ENCODE results near the gene ZNF766.
"Not testable (repeated sequence)": the region's sequence is repeated elsewhere in the genome, so short reads cannot be mapped to it uniquely, and the experiment has no call there.

ZNF766 gene

DNA sequence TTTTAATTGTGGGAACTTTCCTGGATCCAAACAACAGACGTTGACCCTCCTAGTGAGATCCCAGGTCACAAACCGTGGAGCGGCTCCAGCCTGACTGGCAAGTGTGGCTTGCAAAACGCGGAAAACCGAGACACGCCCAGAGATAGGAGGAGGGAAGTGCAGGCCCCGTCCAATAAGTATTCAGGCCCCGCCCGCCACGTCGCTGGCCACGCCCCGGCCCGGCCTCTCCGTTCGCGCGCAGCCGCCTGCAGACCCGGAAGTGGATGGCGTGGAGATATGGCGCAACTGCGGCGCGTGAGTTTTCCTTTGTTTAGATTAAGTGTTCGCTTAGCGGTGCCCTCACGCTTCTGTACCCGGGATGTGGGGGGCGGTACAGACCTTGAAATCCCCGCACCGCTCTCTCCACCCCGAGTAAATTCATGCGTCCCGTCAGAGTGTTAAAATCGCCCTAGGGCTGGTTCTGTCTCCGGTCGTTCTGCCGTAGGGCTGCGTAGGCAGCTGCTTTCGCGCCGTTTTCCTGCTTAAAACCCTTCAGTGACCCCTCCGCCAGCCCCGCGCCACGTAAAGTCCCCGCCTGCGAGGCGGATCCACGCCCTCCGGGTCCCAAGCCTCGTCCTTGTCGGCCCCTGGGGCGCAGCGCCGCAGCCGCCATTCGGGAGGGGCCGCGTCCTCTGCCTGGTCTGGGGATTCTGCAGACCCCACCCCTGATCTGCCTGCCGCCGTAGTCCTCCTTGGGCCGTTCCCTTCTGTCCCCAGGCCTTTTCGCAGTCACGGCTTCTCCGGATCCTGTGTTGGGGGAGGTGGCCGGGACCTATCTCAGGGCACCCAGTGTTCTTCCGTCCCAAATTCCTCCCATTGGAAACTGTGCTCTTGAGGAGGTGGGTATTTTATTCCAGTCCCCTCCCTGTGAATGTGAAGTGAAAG, at the start of gene ZNF766:
Gene ZNF766 (plus strand): TSS at position 250 of the 924 bp plus-strand sequence. CDS start 27 bp downstream, at position 277.
- DNase-seq (ENCODE audit: low read depth) = peak; percentile 96

GRCh38 chr19:52219611-52220010, 49.8 kb upstream of the ZNF766 start:
- DNase-seq (ENCODE audit: low read depth) = no peak

DNA sequence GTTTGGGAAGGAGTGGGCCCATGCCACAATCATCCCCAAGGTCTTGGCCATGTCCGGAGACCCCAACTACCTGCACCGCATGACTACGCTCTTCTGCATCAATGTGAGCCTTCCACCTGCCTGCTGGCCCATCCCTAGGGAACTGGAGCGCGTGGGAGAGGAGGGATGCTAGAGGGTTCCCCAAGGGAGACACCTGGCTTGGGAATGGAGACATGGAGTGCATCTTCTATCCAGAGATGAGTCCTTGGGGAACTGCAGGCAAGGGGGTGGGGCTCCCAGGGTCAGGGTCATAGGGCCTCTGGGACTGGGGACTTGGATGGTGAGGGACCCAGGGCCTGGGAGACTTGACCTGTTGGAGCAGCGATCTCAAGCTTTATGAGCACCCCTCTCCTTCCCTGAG, 48.4 kb upstream of the ZNF766 start:
- DNase-seq (ENCODE audit: low read depth) = no peak

DNA sequence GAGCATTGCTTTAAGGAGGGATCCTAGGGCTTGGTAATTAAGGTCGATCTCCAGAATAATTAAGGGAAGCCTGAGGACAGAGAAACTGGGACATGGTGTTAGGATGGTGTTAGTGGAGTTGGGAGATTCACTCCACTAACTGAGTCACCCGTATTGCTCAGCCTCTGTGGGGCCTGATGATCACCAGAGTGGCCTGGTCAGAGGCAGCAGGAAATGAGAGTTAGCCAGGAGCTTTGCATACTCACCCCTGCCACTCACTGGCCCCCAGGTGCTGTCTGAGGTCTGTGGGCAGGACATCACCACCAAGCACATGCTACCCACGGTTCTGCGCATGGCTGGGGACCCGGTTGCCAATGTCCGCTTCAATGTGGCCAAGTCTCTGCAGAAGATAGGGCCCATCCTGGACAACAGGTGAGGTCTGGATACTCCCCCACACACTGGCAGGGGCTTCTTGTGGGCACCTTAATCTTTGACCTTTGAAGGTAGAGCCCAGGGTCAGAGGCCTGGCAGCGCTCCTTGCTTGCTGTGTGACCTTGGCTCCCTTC, 47.5 kb upstream of the ZNF766 start:
- DNase-seq (ENCODE audit: low read depth) = no peak

GRCh38 chr19:52224211-52224610, 45.2 kb upstream of the ZNF766 start:
- DNase-seq (ENCODE audit: low read depth) = no peak

- DNase-seq (ENCODE audit: low read depth) = no peak
Measured at GRCh38 chr19:52226652-52227051, 42.7 kb upstream of the ZNF766 start.

DNA sequence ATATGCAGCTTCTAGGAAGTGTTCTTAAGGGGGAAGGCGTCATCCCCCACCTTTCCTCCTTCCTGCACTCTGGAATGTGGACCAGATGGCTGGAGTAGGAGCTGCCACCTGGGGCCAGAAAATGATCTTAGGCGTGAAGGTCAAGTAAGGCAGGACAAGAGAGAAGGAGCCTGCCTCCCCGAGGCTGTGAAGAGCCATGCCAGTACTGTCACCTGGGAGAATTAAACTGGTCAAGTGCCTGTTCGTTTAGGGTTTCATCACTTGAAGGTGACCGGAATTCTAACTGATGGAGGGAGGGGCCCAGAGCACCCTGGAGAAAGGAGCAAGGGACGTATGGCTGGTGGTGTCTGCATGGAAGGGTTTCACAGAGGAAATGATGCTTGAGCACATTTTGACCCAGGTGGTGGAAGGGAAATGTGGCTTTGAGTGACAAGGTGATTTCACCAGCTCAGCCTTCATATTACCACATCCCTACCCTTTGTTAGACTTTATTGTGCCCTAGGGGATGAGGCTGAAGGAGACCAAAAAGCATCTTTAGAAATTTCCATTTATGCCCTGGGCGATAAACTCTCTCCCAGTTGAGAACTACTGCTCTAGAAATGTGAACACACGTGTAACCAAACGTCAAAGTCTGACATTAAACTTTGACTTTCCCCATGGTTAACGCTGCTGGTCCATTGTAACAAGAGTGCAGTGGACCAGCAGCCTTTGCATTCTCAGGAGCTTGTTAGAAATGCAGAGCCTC, 42.0 kb upstream of the ZNF766 start:
- no peak for DNase-seq (ENCODE audit: low read depth)

- no peak for DNase-seq (ENCODE audit: low read depth)
Measured at GRCh38 chr19:52227980-52228379, 41.4 kb upstream of the ZNF766 start.

DNA sequence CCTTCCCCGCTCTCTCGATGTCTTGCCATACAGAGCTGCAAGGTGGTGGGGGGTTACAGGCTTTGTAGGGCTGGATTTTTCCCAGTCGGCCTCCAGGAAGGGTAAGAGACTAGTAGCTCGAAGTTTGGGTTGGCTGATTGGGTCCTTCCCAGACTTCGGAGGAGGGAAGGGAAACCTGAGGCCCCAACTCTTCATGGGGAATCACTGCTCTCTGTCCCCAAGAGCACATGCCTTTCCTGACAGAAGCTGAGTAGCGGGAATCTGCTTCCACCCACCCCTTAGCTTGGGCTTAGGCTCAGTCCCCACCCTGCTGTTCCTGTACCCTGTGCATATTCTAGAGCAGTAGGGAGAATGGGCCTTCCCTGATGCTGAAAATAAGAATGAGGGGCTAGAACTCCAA, 39.9 kb upstream of the ZNF766 start:
- DNase-seq (ENCODE audit: low read depth) = no peak

- DNase-seq (ENCODE audit: low read depth) = no peak
Measured at GRCh38 chr19:52230685-52231084, 38.7 kb upstream of the ZNF766 start.

DNA sequence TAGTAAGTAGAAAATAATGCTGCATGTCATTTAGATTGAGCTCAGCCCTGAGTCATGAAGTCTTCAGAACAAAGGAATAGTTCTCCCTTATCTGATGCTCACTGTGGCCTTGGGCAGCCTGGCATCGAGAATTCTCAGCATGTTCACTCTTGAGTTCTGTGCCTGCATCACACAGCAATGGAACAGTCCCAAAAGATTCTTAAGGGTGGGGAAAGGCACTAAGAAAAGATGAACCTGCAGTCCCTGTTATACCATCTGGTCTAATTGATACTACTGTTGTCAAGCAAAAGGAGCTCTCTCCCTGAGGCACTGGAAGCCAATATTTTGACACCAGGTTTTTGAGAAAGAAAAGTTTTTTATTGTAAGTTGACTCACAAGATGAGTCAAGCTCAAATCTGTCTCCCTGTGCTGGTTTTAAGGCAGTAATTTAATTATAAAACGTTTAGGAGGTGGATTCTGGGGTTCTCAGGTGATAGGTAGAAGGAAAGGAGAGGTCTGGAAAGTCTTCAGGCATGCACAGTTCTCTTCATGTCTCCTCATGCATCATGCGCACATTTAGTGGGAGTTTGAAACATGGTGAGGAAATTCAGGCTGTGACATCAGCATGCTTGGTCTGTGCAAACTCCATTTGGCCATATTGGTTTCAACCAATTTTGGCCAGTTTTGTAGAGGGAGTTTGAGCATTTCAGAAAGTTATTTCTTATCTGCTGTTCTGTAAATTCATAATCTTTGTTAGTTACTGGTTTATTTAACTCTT, 38.1 kb upstream of the ZNF766 start:
- DNase-seq (ENCODE audit: low read depth) = no peak

DNA sequence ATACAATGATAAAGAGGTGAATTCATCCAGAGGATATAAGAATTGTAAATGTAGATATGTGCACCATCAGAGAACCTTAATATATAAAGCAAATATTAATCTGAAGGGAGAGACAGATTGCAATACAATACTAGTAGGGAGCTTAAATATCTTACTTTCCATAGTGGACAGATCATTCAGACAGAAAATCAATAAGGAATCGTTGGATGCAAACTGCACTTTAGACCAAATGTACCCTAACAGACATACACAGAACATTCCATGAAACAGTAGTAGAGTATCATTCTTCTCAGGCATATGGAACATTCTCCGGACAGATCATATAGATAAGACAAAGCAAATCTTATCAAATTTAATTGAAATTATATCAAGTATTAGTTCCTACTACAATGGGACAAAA, 35.0 kb upstream of the ZNF766 start:
- no peak for DNase-seq (ENCODE audit: low read depth)

DNA sequence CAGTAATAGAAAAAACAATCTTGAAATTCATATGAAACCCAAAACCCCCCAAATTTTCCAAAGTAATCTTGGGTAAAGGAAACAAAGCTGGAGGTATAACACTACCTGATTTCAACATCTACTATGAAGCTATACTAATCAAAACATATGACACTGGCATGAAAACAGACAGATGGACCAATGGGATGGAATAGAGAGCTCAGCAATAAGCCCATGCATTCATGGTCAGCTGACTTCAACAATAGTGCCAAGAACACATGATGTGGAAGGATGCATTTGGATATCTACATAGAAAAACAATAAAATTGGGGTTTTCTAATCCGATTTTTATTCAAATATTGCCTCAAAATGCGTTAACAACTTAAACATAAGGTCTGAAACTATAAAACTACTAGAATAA, 32.2 kb upstream of the ZNF766 start:
- DNase-seq (ENCODE audit: low read depth) = no peak

GRCh38 chr19:52237771-52238400, 31.5 kb upstream of the ZNF766 start:
- DNase-seq (ENCODE audit: low read depth) = peak; percentile 31

DNA sequence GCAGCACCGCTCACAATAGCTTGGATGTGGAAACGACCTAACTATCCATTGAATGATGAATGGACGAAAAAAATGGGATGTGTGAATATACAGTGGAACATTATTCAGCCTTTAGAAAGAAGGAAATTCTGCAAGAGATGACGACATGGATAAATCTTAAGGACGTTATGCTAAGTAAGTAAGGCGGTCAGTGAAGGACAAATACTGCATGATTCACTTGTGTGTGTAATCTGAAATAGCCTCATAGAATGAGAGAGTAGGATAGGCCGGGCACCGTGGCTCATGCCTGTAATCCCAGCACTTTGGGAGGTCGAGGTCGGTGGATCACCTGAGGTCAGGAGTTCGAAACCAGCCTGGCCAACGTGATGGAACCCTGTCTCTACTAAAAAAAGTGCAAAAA, 25.4 kb upstream of the ZNF766 start:
- DNase-seq (ENCODE audit: low read depth) = no peak

GRCh38 chr19:52248241-52248640, 21.1 kb upstream of the ZNF766 start:
- DNase-seq (ENCODE audit: low read depth) = peak; percentile 31

GRCh38 chr19:52258426-52258825, 11.0 kb upstream of the ZNF766 start:
- DNase-seq (ENCODE audit: low read depth) = no peak

DNA sequence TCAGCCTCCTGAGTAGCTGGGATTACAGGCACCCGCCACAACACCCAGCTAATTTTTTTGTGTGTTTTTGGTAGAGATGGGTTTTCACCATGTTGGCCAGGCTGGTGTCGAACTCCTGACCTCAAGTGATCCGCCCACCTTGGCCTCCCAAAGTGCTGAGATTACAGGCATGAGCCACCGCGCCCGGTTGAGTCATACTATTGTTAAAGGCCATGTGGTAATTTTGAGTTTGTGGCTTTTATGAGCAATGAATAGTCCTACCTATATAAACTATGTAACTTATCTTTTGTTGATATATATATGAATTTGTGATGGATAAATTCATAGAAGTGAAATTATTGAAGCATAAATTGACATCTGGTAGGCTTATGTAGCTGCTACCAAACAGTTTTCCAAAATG, 3.8 kb upstream of the ZNF766 start:
- DNase-seq (ENCODE audit: low read depth) = not testable (repeated sequence)

DNA sequence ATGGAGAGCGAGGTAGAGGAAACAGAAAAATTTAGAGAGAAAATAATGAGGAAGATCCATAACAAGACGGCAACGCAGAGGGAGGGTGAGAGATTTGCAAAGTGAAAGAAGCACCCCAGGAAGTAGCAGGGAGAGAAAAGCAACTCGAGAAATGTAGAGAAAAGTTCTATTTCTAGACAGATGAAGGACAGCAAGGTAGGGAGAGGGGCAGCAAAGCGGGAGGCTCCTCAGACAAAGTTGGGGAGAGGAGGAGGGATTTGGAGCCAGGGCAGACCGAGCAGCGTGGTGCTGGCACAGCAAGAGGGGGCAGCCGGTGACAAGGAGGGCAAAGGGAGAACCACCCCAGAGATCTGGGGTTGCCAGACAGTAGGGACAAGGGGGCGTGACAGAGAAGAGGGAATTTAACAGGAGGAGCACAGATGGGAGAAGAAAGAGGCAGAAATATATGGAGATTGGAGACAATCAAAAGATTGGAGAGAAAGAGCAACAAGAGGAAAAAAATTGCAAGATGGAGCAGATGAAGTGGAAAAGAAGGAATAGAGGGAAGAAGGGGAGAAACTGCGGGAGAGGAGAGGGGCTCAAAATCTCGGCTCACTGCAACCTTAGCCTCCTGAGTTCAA, 989 bp downstream of the ZNF766 start:
- no peak for DNase-seq (ENCODE audit: low read depth)

DNA sequence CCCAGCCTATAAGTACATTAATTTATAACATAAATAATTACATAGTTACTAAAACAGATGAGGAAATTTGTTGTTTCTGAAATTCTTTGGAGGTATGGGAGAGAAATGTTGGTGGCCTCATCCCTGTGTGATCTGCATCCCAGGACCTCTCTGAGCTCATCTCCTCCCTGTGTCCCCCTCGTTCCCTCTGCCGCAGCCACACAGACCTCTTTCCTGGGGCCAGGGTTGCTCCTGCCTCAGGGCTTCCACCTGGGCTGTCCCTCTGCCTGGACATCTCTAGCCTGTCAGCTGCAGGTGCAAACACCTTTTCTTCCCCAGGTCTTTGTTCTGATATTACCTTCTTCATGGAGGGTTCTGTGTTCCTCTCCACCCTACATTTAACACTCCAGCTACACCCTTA, 3.9 kb downstream of the ZNF766 start:
- no peak for DNase-seq (ENCODE audit: low read depth)

- no peak for DNase-seq (ENCODE audit: low read depth)
Measured at GRCh38 chr19:52274191-52274590, 4.8 kb downstream of the ZNF766 start.

Measured in activated T-helper 9 cell treated with anti-CD3 and anti-CD28 coated beads, Interleukin-2, amount 50 U/mL, for 16 hours (primary cell).